CD4-positive, alpha-beta T cell treated with Interleukin-15 for 1 hour (primary cell): ENCODE results near the gene TFAP2D.

Source experiments
- DNase-seq: peaks from one replicate; pipeline ENCODE4 v3.0.0-alpha.2; 2020

TFAP2D gene

GRCh38 chr6:50713226-50713625 is at the start of gene TFAP2D:
TSS of gene TFAP2D (plus strand) at chr6:50713526. CDS start at chr6:50714056, 530 bp downstream.
- DNase-seq = no peak

GRCh38 chr6:50663806-50664205 is 49.5 kb upstream of the TFAP2D start:
- DNase-seq = no peak

GRCh38 chr6:50666089-50666488 is 47.2 kb upstream of the TFAP2D start:
- DNase-seq = no peak

GRCh38 chr6:50681213-50681824 is 32.0 kb upstream of the TFAP2D start:
- DNase-seq = no peak

- no peak for DNase-seq
These were observed 24.1 kb upstream of the TFAP2D start for GRCh38 chr6:50689210-50689609.

GRCh38 chr6:50691814-50692495 is 21.4 kb upstream of the TFAP2D start:
- DNase-seq = no peak

- DNase-seq = no peak
These were observed 14.8 kb upstream of the TFAP2D start for GRCh38 chr6:50698546-50698945.

- no peak for DNase-seq
These were observed 14.1 kb upstream of the TFAP2D start for GRCh38 chr6:50699051-50699775.

GRCh38 chr6:50706575-50706974 is 6.8 kb upstream of the TFAP2D start:
- no peak for DNase-seq

- DNase-seq = no peak
These were observed 6.1 kb upstream of the TFAP2D start for GRCh38 chr6:50707191-50707590.

- DNase-seq = no peak
These were observed 5.5 kb upstream of the TFAP2D start for GRCh38 chr6:50707652-50708300.

GRCh38 chr6:50708664-50709365 is 4.5 kb upstream of the TFAP2D start:
- DNase-seq = no peak

GRCh38 chr6:50709366-50709734 is 4.0 kb upstream of the TFAP2D start:
- no peak for DNase-seq

- DNase-seq = no peak
These were observed 1.6 kb upstream of the TFAP2D start for GRCh38 chr6:50711686-50712085.

- DNase-seq = no peak
These were observed 1.0 kb upstream of the TFAP2D start for GRCh38 chr6:50712291-50712690.

GRCh38 chr6:50713977-50714486 is 706 bp downstream of the TFAP2D start:
- DNase-seq = no peak

- DNase-seq = no peak
These were observed 1.4 kb downstream of the TFAP2D start for GRCh38 chr6:50714487-50715379.

- DNase-seq = no peak
These were observed 3.7 kb downstream of the TFAP2D start for GRCh38 chr6:50716899-50717509.

GRCh38 chr6:50717734-50718457 is 4.6 kb downstream of the TFAP2D start:
- DNase-seq = no peak

GRCh38 chr6:50718566-50718965 is 5.2 kb downstream of the TFAP2D start:
- no peak for DNase-seq

GRCh38 chr6:50720623-50721022 is 7.3 kb downstream of the TFAP2D start:
- no peak for DNase-seq
